Neural cell (in vitro differentiated cells): ENCODE data around the gene CASTOR1. TPM values are rescaled to one million over a fixed set of nuclear protein-coding genes. Genes with fewer than 3 reads are reported as not detected.

Experiments
- H2AFZ ChIP-seq: fragments of 200-600, 300-800 bp; sonication (generic), shearing (Covaris generic); 2 replicates; pipeline ENCODE4 v1.6.0; 2014; ENCODE audit warnings: low read depth, mild to moderate bottlenecking, antibody characterized with exemption, low read length, moderate library complexity
- H3F3A ChIP-seq: fragments of 200-600 bp; shearing (Covaris generic); 2 replicates; pipeline ENCODE4 v1.6.1; 2016; ENCODE audit warnings: mild to moderate bottlenecking, moderate library complexity, mixed read lengths, antibody characterized with exemption, low read length; ENCODE audit not compliant: insufficient read depth, poor library complexity, severe bottlenecking
- H3K27ac ChIP-seq: fragments of 200-600, 300-800 bp; sonication (generic), shearing (Covaris generic); 2 replicates; pipeline ENCODE4 v1.5.1; 2014; ENCODE audit warnings: mild to moderate bottlenecking, low read length, moderate library complexity
- H3K27me3 ChIP-seq: fragments of 300-800, 200-600 bp; sonication (generic), shearing (Covaris generic); 2 replicates; pipeline ENCODE4 v1.6.0; 2014; ENCODE audit warnings: mild to moderate bottlenecking, low read depth, low read length, moderate library complexity; ENCODE audit not compliant: insufficient read depth
- H3K36me3 ChIP-seq: fragments of 300-800, 200-600 bp; sonication (generic), shearing (Covaris generic); 2 replicates; pipeline ENCODE4 v1.5.1; 2014; ENCODE audit warnings: mild to moderate bottlenecking, antibody characterized with exemption, low read length, moderate library complexity; ENCODE audit not compliant: insufficient read depth
- H3K4me2 ChIP-seq: fragments of 300-800, 200-600 bp; sonication (generic), shearing (Covaris generic); 2 replicates; pipeline ENCODE4 v1.6.0; 2014; ENCODE audit warnings: mild to moderate bottlenecking, low read length
- H3K4me3 ChIP-seq: fragments of 300-800, 200-600 bp; sonication (generic), shearing (Covaris generic); 2 replicates; pipeline ENCODE4 v1.5.1; 2014; ENCODE audit warnings: mild to moderate bottlenecking, low read length, moderate library complexity
- H3K79me2 ChIP-seq: fragments of 200-600 bp; shearing (Covaris generic); replicated peaks from 2 replicates; pipeline ENCODE4 v1.6.0; 2014; ENCODE audit warnings: mild to moderate bottlenecking, low read length, moderate library complexity; ENCODE audit not compliant: insufficient read depth
- H3K9ac ChIP-seq: fragments of 300-800, 200-600 bp; sonication (generic), shearing (Covaris generic); 2 replicates; pipeline ENCODE4 v1.6.1; 2016; ENCODE audit warnings: mild to moderate bottlenecking, low read length, mixed read lengths
- H3K9me2 ChIP-seq: fragments of 200-600 bp; shearing (Covaris generic); 2 replicates; pipeline ENCODE4 v1.6.1; 2016; ENCODE audit warnings: mild to moderate bottlenecking, low read length, mixed read lengths; ENCODE audit not compliant: insufficient read depth
- H3K9me3 ChIP-seq: fragments of 200-600, 300-800 bp; sonication (generic), shearing (Covaris generic); 2 replicates; pipeline ENCODE4 v1.6.1; 2016; ENCODE audit warnings: mild to moderate bottlenecking, mixed run types, low read length, moderate library complexity, mixed read lengths
- H4K20me1 ChIP-seq: fragments of 200-600 bp; shearing (Covaris generic); 2 replicates; pipeline ENCODE4 v1.6.1; 2016; ENCODE audit warnings: mild to moderate bottlenecking, mixed run types; ENCODE audit not compliant: insufficient read depth
- CTCF ChIP-seq: fragments of 450-650 bp; IDR thresholded peaks from 2 replicates; pipeline ENCODE4 v1.5.1; 2014; ENCODE audit warnings: antibody characterized with exemption, mild to moderate bottlenecking, moderate library complexity; ENCODE audit not compliant: poor library complexity, severe bottlenecking
- EP300 ChIP-seq: fragments of 450-650 bp; conservative IDR thresholded peaks from 2 replicates; pipeline ENCODE4 v1.6.1; 2014; ENCODE audit warnings: antibody characterized with exemption, mild to moderate bottlenecking, moderate library complexity; ENCODE audit not compliant: poor library complexity, severe bottlenecking
- EZH2 ChIP-seq: fragments of 200-600, 300-800 bp; shearing (Covaris generic), sonication (generic); IDR thresholded peaks from 2 replicates; pipeline ENCODE4 v1.6.1; 2014; ENCODE audit warnings: antibody characterized with exemption, low read length, borderline replicate concordance, mild to moderate bottlenecking; ENCODE audit not compliant: insufficient read depth, poor library complexity, severe bottlenecking
- MXI1 ChIP-seq: fragments of 450-650 bp; conservative IDR thresholded peaks from 2 replicates; pipeline ENCODE4 v1.6.1; 2014; ENCODE audit warnings: antibody characterized with exemption, mild to moderate bottlenecking; ENCODE audit not compliant: poor library complexity, severe bottlenecking
- POLR2AphosphoS5 ChIP-seq: IDR thresholded peaks from 2 replicates; pipeline ENCODE4 v1.6.1; 2012
- RAD21 ChIP-seq: fragments of 450-650 bp; conservative IDR thresholded peaks from 2 replicates; pipeline ENCODE4 v1.6.1; 2014; ENCODE audit warnings: antibody characterized with exemption, mild to moderate bottlenecking, moderate library complexity
- REST ChIP-seq: IDR thresholded peaks from 2 replicates; pipeline ENCODE4 v1.6.1; 2012; ENCODE audit warnings: borderline replicate concordance
- SMC3 ChIP-seq: fragments of 450-650 bp; conservative IDR thresholded peaks from 2 replicates; pipeline ENCODE4 v1.6.1; 2014; ENCODE audit warnings: antibody characterized with exemption, mild to moderate bottlenecking, moderate library complexity; ENCODE audit not compliant: poor library complexity
- TAF1 ChIP-seq: IDR thresholded peaks from 2 replicates; pipeline ENCODE4 v1.6.1; 2012; ENCODE audit warnings: low read depth
- polyA plus RNA-seq: library from polyadenylated mRNA; depleted of rRNA; stranded (reverse); fragments of >200 nt; gene quantifications from 2 replicates; pipeline ENCODE4 v1.2.3, GENCODE V29; 2014

Gene CASTOR1
- polyA plus RNA-seq, 1 donor from 2014 or later, result 2.2 TPM

- H3K9me2 ChIP-seq, result no peaks in the 10 kb centered on the region
- no peak overlapping the region for H3K9ac ChIP-seq
- no peaks in the 10 kb centered on the region for H4K20me1 ChIP-seq
- H3K27ac ChIP-seq, result no peak overlapping the region
- no peaks in the 10 kb centered on the region for H3K79me2 ChIP-seq
- H3K4me3 ChIP-seq, result no peak overlapping the region
- H3F3A ChIP-seq, result no peaks in the 10 kb centered on the region
- TF ChIP-seq POLR2AphosphoS5 (no peak), TAF1 (no peak), RAD21 (no peak), CTCF (no peak), EP300 (no peak), REST (no peak), SMC3 (no peak), MXI1 (no peak), EZH2 (no peak)
- no peak overlapping the region for H3K4me2 ChIP-seq
- no peak overlapping the region for H2AFZ ChIP-seq
- H3K27me3 ChIP-seq, result no peaks in the 10 kb centered on the region
- no peaks in the 10 kb centered on the region for H3K9me3 ChIP-seq
- H3K36me3 ChIP-seq, result no peaks in the 10 kb centered on the region
Observed at GRCh38 chr22:30294830-30295229, 5.5 kb upstream of the CASTOR1 start.

- H3K9ac ChIP-seq, result no peak overlapping the region
- H3K9me3 ChIP-seq, result no peaks in the 10 kb centered on the region
- H2AFZ ChIP-seq, result no peak overlapping the region
- H3K79me2 ChIP-seq, result no peaks in the 10 kb centered on the region
- H3K27ac ChIP-seq, result no peak overlapping the region
- H3F3A ChIP-seq, result no peaks in the 10 kb centered on the region
- TF ChIP-seq POLR2AphosphoS5 (no peak), TAF1 (no peak), REST (no peak), EZH2 (no peak), SMC3 (no peak)
- H3K4me2 ChIP-seq, result no peak overlapping the region
- H3K36me3 ChIP-seq, result no peaks in the 10 kb centered on the region
- no peak overlapping the region for H3K4me3 ChIP-seq
- H3K27me3 ChIP-seq, result no peaks in the 10 kb centered on the region
- no peaks in the 10 kb centered on the region for H4K20me1 ChIP-seq
- no peaks in the 10 kb centered on the region for H3K9me2 ChIP-seq
Observed at GRCh38 chr22:30294066-30294465, 4.8 kb upstream of the CASTOR1 start.
